Hepatocyte (in vitro differentiated cells): ENCODE results near the gene VPS26C. TPM values are rescaled to one million over a fixed set of nuclear protein-coding genes. Genes with fewer than 3 reads are reported as not detected.

ENCODE experiments used
- DNase-seq: peaks from one replicate; pipeline ENCODE4 v3.0.0-alpha.2; 2016; ENCODE audit warnings: low spot score
- H2AFZ ChIP-seq: fragments of 200-600 bp; sonication (generic); 2 replicates; pipeline ENCODE4 v1.6.0; 2016; ENCODE audit warnings: antibody characterized with exemption, mild to moderate bottlenecking
- H3K27ac ChIP-seq: fragments of 200-600 bp; sonication (generic); 2 replicates; pipeline ENCODE4 v1.5.1; 2016; ENCODE audit warnings: mild to moderate bottlenecking
- H3K27me3 ChIP-seq: fragments of 200-600 bp; sonication (generic); 2 replicates; pipeline ENCODE4 v1.6.1; 2016
- H3K36me3 ChIP-seq: fragments of 200-600 bp; sonication (generic); replicated peaks from 2 replicates; pipeline ENCODE4 v1.5.1; 2016; ENCODE audit warnings: low read depth; ENCODE audit not compliant: insufficient read depth
- H3K4me1 ChIP-seq: fragments of 200-600 bp; sonication (generic); 2 replicates; pipeline ENCODE4 v1.5.1; 2016; ENCODE audit warnings: mild to moderate bottlenecking, moderate library complexity; ENCODE audit not compliant: insufficient read depth
- H3K4me2 ChIP-seq: fragments of 200-600 bp; sonication (generic); 2 replicates; pipeline ENCODE4 v1.6.0; 2016
- H3K4me3 ChIP-seq: fragments of 200-600 bp; sonication (generic); 2 replicates; pipeline ENCODE4 v1.5.1; 2016; ENCODE audit warnings: mild to moderate bottlenecking
- H3K79me2 ChIP-seq: fragments of 200-600 bp; sonication (generic); 2 replicates; pipeline ENCODE4 v1.6.0; 2017; ENCODE audit warnings: mild to moderate bottlenecking
- H3K9me2 ChIP-seq: fragments of 200-600 bp; sonication (generic); replicated peaks from 2 replicates; pipeline ENCODE4 v1.6.0; 2017; ENCODE audit warnings: mild to moderate bottlenecking; ENCODE audit not compliant: insufficient read depth
- H3K9me3 ChIP-seq: fragments of 200-600 bp; sonication (generic); 2 replicates; pipeline ENCODE4 v1.5.1; 2016; ENCODE audit warnings: low read depth, mild to moderate bottlenecking
- H4K20me1 ChIP-seq: fragments of 200-600 bp; sonication (generic); 2 replicates; pipeline ENCODE4 v1.6.0; 2016; ENCODE audit warnings: mild to moderate bottlenecking; ENCODE audit not compliant: insufficient read depth, poor library complexity, severe bottlenecking
- EZH2 ChIP-seq: fragments of 200-600 bp; sonication (generic); IDR thresholded peaks from 2 replicates; pipeline ENCODE4 v1.6.1; 2016; ENCODE audit warnings: antibody characterized with exemption, mild to moderate bottlenecking, borderline replicate concordance
- EZH2phosphoT487 ChIP-seq: fragments of 200-600 bp; sonication (generic); IDR thresholded peaks from one replicate; pipeline ENCODE4 v1.6.1; 2018; ENCODE audit warnings: antibody characterized with exemption, mild to moderate bottlenecking, low read depth, moderate library complexity; ENCODE audit not compliant: unreplicated experiment, severe bottlenecking
- WGBS: methylation state at CpG from one replicate; pipeline ENCODE4 v1.1.6; 2016; ENCODE audit warnings: low lambda C conversion rate; ENCODE audit errors: missing lambda C conversion rate; 5-methylcytosine and 5-hydroxymethylcytosine counted together
- polyA plus RNA-seq: library from polyadenylated mRNA; unstranded; fragments of >200 nt; fragmentation: Nextera tagmentation; extraction: Ambion mirVana; gene quantifications from 2 replicates; pipeline ENCODE4 v1.2.1, GENCODE V29; 2016
- total RNA-seq: library from RNA; depleted of rRNA; stranded (reverse); fragments of >200 nt; gene quantifications from 2 replicates; pipeline ENCODE4 v1.2.3, GENCODE V29; 2014
- TF ChIP-seq, protein P1 (sequence below): fragments of 200-600 bp; sonication (generic); IDR thresholded peaks from 2 replicates; pipeline ENCODE4 v1.5.1; 2016; ENCODE audit warnings: antibody characterized with exemption, mild to moderate bottlenecking; ENCODE audit not compliant: poor library complexity

Gene VPS26C
- total and polyA plus RNA-seq, 2 experiments from 2014 or later = 43.7 to 74.5 TPM

DNA sequence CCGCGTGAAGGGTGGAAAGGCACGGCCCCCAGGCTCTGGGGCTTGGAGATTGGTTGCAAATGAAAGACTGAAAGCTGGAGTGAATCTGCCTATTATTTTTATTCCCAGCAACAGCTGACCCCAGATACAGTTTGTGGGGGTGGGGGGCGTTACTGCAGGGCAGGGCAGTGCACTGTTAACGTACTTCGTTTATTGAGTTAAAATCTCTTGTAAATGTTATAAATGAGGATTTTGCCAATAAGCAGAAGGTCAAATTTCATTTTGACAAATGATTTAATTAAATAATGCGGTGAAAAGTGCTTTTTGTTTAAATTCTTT is 1.0 kb upstream of the VPS26C start:
- H3K9me3 ChIP-seq = no peaks in the 10 kb centered on the region
- TF ChIP-seq EZH2phosphoT487 = no peak
- TF ChIP-seq, protein P1, sequence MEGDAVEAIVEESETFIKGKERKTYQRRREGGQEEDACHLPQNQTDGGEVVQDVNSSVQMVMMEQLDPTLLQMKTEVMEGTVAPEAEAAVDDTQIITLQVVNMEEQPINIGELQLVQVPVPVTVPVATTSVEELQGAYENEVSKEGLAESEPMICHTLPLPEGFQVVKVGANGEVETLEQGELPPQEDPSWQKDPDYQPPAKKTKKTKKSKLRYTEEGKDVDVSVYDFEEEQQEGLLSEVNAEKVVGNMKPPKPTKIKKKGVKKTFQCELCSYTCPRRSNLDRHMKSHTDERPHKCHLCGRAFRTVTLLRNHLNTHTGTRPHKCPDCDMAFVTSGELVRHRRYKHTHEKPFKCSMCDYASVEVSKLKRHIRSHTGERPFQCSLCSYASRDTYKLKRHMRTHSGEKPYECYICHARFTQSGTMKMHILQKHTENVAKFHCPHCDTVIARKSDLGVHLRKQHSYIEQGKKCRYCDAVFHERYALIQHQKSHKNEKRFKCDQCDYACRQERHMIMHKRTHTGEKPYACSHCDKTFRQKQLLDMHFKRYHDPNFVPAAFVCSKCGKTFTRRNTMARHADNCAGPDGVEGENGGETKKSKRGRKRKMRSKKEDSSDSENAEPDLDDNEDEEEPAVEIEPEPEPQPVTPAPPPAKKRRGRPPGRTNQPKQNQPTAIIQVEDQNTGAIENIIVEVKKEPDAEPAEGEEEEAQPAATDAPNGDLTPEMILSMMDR = no peak
- TF ChIP-seq EZH2 = no peak
- H2AFZ ChIP-seq = peak overlapping the region; percentile 42
- H3K27me3 ChIP-seq = no peaks in the 10 kb centered on the region
- H3K9me2 ChIP-seq = no peaks in the 10 kb centered on the region
- peak overlapping the region; percentile 77 for H3K4me2 ChIP-seq
- peaks cover 3% of the 10 kb centered on the region for H4K20me1 ChIP-seq
- no peak for DNase-seq
- H3K27ac ChIP-seq = peak overlapping the region; percentile 98
- H3K4me3 ChIP-seq = peak overlapping the region; percentile 38
- WGBS = 0% methylated on average over 7 of the region's 7 CpGs
- peaks cover 11% of the 10 kb centered on the region for H3K4me1 ChIP-seq
- no peaks in the 10 kb centered on the region for H3K36me3 ChIP-seq
- peaks cover 39% of the 10 kb centered on the region for H3K79me2 ChIP-seq

DNA sequence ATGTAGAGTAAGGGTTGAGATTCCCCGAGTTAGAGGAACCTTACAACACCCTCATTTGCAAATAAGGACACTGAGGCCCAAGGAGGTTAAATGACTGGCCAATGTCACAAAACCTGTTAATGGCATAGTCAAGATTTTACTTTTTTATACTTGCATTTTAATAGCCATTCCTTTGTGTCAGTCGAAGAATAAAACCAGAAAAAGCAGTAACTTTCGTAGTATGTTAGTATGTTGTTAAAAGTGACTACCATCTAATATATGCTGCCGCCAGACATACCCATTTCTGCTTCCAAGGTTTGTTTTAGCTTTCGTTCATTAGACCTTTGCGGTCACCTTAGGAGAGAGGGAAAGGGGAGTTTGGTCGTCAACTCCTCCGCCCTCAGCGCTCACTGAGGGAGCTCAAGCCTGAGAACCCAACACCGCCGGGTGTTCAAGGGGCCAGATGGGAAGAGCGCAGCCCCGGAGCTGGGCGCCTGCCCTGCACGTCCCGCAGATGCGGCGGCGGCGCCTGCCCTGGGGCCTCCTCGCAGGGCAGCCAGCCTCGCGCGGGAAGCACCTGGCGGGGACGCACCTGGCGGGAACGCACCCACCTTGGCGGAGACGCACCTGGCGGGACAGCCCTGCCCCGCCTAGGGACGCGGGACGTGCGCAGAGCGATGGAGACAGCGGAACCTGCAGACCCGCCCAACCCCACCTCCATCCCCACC is 466 bp downstream of the VPS26C start:
- Histone ChIP-seq H2AFZ (peak overlapping the region; percentile 21), H3K4me3 (peak overlapping the region; percentile 58), H3K27ac (peak overlapping the region; percentile 98), H3K9me3 (no peaks in the 10 kb centered on the region), H3K4me2 (peak overlapping the region; percentile 92), H3K36me3 (no peaks in the 10 kb centered on the region), H4K20me1 (peaks cover 5% of the 10 kb centered on the region), H3K4me1 (peaks cover 11% of the 10 kb centered on the region), H3K79me2 (peaks cover 54% of the 10 kb centered on the region), H3K9me2 (no peaks in the 10 kb centered on the region), H3K27me3 (no peaks in the 10 kb centered on the region)
- TF ChIP-seq, protein P1 = no peak
- no peak for TF ChIP-seq EZH2phosphoT487
- DNase-seq = peak; percentile 80
- WGBS = 4% methylated on average over 32 of the region's 39 CpGs

DNA sequence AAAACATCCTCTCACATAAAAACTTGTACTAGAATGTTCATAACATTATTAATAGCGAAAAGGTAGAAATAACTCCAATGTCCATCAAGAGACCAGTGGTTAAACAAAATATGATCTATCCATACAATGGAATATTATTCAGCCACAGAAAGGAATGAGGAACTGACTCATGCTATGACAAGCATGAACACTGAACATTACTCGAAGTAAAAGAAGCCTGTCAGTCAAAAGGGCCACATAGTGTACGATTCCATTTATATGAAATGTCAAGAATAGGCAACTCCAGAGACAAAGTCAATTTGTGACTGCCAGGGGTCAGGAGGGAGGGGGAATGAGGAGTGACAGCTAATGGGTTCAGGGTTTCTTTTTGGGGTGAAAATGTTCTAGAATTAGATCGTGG is 2.3 kb downstream of the VPS26C start:
- no peak overlapping the region for H3K4me2 ChIP-seq
- 94% methylated on average over 4 of the region's 4 CpGs for WGBS
- H3K4me3 ChIP-seq = no peak overlapping the region
- no peaks in the 10 kb centered on the region for H3K36me3 ChIP-seq
- no peaks in the 10 kb centered on the region for H3K9me2 ChIP-seq
- DNase-seq = no peak
- H3K79me2 ChIP-seq = peaks cover 72% of the 10 kb centered on the region
- H4K20me1 ChIP-seq = peaks cover 5% of the 10 kb centered on the region
- no peaks in the 10 kb centered on the region for H3K9me3 ChIP-seq
- TF ChIP-seq EZH2phosphoT487 = no peak
- TF ChIP-seq, protein P1 = no peak
- TF ChIP-seq EZH2 = no peak
- H3K27ac ChIP-seq = no peak overlapping the region
- H3K27me3 ChIP-seq = no peaks in the 10 kb centered on the region
- peaks cover 11% of the 10 kb centered on the region for H3K4me1 ChIP-seq
- no peak overlapping the region for H2AFZ ChIP-seq
